Iris pigment epithelial cell (primary cell): ENCODE data around the gene PARP8.
"Not testable (repeated sequence)": the region's sequence is repeated elsewhere in the genome, so short reads cannot be mapped to it uniquely, and the experiment has no call there.

Experiments
- DNase-seq: peaks from one replicate; pipeline ENCODE4 v3.0.0-alpha.2; 2011; ENCODE audit warnings: low read depth

The PARP8 gene

GRCh38 chr5:50666261-50667022 lies at the start of gene PARP8:
Gene PARP8, plus strand, starts transcription at chr5:50666637. Its CDS starts 459 bp downstream, at chr5:50667096.
- DNase-seq: peak; percentile 11

DNA sequence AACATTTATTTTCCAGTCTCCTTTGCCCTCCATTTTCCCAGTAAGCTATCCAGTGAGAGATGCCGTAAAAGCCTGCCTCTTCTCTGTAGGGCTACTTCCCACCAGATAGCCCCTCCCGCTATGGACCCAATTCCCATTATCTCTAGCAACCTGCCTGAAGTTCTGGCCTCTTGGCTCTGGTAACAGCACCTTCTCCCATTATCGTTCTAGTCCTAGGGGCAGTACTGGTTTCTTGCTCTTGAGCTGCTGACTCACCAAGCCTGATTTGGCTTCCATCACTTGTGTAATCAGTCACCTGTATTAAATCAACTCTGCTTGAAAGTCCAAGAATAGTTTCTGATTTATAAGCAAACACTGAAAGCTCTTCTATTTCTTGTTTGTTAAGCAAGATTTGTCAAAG lies 42.8 kb upstream of the PARP8 start:
- no peak for DNase-seq

DNA sequence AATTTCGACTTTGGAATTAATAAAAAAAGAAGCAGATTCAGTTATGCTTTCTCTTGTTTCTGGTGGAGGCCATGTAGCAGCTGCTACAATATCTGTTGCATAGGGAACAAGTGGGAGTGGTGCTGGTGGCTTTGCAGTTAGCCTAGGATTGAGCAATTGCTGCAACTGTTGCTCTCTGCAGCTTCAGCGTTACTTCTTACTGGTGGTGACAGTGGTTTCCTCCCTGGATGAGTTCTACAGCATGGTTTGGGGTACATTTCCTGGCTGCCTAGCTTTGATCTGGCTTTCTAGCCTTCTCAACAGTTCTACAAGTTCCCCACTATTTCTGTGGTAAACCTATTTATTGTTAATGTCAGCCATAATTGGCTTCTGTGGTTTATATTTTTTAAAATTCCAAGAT lies 31.6 kb upstream of the PARP8 start:
- not testable (repeated sequence) for DNase-seq

GRCh38 chr5:50637576-50637975 lies 28.9 kb upstream of the PARP8 start:
- DNase-seq: not testable (repeated sequence)

GRCh38 chr5:50646591-50646990 lies 19.8 kb upstream of the PARP8 start:
- no peak for DNase-seq

GRCh38 chr5:50647726-50648125 lies 18.7 kb upstream of the PARP8 start:
- DNase-seq: no peak

GRCh38 chr5:50653946-50654345 lies 12.5 kb upstream of the PARP8 start:
- no peak for DNase-seq

GRCh38 chr5:50655067-50655809 lies 11.2 kb upstream of the PARP8 start:
- no peak for DNase-seq

DNA sequence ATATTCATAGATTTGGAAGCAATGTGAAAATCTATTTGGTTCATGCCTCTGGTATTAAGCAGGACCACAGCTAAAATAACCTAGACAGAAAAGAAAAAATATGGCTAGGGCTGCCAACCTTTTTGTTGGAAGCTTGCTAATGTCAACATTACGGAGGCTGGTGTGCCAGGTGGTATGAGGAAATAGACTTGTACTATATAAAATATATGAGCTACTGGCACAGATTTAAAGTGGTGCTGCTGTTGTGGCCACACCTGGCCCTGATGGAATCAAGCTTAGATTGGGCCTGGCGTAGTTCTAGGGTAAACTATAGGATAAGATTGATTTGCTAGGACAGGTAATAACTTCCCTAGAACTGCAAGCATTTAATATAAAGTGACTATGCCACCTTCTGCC lies 10.6 kb upstream of the PARP8 start:
- no peak for DNase-seq

DNA sequence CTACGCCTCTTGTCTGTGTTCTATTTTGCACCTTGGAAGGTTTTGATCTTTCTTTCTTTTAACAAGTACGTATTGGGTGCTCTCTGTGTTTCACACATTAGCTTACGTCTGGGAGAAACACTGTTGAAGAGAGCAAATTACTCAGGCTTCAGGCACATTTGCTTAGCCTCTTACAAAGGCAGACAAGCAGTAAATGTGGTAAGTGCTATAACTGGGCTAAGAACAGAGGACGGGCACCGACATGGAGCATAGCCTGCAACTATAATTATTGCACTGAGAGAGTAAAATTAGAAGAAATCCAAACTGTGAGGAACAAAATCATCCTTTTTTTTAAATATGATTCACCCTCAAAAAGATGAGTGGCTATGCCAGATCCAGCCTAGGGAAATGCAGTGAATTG lies 9.4 kb upstream of the PARP8 start:
- DNase-seq: no peak

DNA sequence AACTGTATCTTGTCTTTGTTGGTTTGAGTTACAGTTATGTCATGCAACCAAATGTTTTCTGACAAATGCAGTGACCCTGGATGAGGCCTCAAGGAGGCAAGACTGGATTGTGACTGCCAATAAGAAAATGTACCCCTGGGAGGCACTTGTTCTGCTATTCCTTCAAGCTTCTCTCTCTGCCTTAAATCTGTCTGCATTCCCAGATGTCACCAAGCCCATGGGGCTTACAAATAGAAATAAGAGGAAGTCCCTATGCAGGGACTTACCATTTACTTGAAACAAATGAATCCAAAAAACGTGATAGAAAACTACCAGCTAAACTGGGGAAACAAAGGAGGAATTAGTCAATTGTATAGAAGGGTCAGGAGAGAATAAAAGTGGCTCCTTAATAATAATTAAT lies 8.2 kb upstream of the PARP8 start:
- DNase-seq: no peak

- no peak for DNase-seq
Measured at GRCh38 chr5:50663636-50664035, 2.8 kb upstream of the PARP8 start.

DNA sequence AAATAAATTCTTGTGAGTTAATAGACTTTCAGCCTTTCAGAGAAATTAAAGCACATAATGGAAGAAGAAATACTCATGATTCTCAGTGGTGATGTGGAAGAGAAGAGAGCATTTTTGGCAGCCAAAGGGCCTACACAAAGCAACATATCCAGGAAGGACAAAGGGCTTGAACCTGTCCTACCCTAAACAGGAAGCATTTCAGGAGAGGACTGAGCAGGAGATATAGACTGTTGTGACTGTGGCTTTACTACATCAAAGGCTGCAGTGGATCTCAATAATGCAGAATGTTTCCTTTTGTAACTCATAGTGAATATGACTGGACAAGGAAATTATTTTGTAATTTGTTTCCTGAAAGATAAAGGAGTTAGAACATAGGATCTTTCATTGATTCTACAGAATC lies 1.3 kb upstream of the PARP8 start:
- no peak for DNase-seq

DNA sequence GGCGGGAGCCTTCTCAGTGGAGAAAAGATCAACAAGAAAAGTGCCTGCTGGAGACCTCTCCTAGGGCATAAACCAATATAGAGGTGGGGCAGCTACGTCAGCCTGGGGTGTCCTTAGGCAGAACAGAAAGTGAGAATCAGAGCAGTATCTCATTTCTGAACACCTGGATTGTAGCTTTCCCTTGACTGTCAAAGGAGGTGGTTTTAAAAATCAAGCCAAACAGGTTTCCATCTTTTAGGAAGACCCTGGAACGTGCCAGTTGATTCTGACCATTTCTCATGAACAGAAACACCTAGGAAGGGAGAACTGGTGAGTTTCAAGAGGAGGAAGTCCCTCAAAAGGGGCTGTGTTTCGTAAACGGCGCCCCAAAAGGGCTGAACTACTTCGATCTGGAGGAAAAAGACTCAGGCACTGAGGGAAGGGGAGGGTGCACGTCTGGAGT lies 655 bp upstream of the PARP8 start:
- not testable (repeated sequence) for DNase-seq

DNA sequence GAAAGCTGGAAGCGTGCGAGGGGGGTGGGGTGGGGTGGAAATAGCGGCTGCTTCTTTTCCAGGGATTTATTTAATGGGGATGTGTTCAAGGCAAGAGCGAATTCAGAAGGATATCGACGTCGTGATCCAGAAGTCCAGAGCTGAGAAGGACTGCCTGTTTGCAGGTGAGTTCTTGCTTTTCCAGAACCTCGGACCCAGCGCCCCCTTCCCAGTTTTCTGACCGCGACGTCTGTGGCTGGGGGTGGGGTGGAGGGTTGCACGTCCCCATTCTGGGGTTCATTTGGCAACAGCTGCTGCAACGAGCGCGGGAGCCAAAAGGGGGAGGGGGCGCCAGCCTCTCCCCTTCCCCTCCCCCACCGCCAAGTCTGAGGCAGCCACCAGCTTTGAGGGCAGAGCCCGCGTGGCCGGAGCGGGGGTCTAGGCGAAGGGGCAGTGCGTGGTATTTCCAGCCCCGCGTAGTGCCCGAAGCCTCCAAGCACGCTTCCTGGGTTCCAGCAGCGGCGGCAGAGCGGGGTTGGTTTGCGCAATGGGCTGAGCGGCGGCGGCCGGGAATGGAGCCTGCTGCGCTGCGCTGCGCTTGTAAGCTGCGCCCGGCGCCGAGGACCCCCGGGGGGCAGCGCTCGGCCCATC lies 701 bp downstream of the PARP8 start:
- peak; percentile 53 for DNase-seq

DNA sequence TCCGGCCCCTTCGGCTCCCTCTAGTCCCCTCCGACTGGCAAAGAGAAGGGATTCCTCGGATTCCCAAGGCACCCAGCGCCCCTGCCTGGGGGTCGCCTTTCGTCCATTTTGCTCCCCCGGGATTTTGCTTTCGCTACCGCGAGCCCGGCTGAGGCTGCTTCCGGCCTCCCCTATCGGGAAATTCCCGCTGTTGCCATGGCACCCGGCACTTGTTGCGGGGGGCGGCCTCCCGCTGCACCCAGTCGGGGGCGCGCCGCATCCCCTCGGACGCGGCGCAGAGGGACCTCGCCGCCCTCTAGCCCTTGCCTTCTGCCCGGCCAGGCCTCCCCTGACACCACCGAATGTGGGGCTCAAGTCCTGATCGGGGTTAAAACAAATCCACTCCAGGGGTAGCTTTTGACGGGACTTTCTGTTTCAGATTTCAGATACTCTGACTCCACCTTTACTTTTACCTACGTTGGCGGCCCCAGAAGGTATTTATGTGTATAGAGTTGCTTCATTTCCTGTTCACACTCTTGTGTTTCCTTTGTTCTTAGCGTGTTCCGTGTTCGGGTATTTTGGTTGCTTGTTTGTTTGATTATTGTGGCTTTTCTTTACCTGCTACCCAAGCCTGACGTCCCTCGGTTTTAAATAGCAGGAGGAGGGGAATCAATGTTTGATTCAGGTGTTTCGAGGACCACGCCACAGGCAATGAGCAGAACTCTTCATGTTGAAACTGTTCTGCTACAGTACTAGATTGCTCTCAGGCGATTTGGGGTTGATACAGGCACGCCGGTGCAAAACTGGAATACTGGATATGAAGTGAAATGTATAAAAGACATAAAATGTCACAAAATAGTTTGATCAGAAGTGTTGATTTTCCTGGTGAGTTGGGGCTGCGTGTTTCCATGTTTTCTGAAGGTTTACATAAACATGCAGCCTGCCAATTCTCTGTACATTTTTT lies 1.5 kb downstream of the PARP8 start:
- DNase-seq: peak; percentile 36

DNA sequence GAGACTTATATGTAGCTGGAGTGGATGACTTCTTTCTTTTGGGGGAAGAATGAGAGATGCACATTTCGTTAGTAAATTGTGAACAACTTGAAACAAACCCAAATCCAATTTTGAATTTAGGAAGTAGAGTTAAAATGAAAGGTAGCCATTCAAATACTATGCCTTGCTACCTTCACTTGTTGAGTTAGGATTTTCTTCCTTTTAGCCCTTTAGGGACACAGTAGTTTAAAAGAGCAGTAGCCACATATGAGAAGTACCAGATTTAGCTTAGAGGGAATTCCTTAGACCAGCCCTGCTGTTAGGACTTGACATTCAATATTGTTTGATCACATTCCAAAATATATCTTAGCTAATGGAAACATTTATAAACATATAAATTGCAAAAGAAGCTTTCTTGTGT lies 2.2 kb downstream of the PARP8 start:
- not testable (repeated sequence) for DNase-seq

DNA sequence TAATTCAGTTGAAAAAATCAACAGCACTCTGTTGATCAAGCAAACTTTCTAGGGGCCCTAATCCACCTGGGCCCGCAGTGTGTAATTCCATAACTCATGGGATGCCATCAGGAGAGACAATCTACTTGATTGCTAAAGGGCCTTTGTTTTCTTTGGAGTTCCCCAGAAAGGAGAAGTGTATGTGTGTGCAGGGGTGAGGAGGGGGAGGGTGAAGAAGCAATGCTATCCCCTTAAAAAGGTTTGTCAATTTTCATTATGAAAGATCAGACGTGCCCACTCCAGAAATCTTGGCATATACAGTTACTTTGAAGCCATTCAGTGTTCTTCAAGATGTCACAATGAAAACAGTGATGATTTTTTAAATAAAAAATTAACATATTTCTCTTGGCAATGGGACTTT lies 6.2 kb downstream of the PARP8 start:
- DNase-seq: no peak

DNA sequence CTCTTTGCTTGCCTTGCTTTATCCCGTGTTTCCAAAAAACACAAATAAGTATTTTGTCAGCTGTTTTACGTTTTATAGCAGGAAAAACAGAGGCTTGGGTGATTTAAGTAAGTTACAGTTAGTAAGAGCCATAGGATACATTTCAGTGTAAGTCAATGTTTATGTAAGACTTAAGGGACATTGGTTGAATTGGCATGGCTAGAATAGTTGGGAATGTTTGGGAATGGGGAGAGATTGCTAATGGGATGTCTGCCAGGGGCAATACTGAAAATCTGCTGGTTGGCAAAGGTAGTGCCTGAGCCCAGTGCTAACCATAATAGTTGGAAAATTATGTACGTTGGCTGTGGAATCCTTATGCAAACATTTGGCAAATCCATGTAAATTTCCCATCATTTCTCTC lies 7.0 kb downstream of the PARP8 start:
- DNase-seq: not testable (repeated sequence)

DNA sequence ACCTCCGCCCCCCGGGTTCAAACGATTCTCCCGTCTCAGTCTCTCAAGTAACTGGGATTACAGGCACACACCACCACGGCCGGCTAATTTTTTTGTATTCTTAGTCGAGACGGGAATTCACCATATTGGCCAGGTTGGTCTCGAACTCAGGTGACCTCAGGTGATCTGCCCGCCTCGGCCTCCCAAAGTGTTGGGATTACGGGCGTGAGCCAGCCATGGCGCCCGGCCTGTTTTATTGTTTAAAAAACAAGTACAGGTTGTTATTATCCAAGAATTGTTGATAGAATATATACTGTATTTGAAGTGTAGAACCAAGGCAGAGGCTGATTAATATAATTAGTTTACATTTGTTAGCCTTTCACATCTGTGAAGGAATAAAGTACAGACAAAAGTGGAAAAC lies 8.9 kb downstream of the PARP8 start:
- no peak for DNase-seq

- DNase-seq: not testable (repeated sequence)
Measured at GRCh38 chr5:50679554-50679953, 13.1 kb downstream of the PARP8 start.

GRCh38 chr5:50684721-50685120 lies 18.3 kb downstream of the PARP8 start:
- no peak for DNase-seq
